DOHH2 (cell line): ENCODE data around the gene NUDT19.

ENCODE experiments used
- CTCF ChIP-seq: fragments of 200-600 bp; sonication (generic); IDR thresholded peaks from one replicate; pipeline ENCODE4 v1.5.1; 2014; ENCODE audit warnings: antibody characterized with exemption, mild to moderate bottlenecking, low read depth, low read length; ENCODE audit not compliant: poor library complexity, severe bottlenecking
- EZH2phosphoT487 ChIP-seq: fragments of 200-600 bp; sonication (generic); IDR thresholded peaks from 2 replicates; pipeline ENCODE4 v1.6.1; 2017; ENCODE audit warnings: borderline replicate concordance, mild to moderate bottlenecking, antibody characterized with exemption, low read length, moderate library complexity, mixed read lengths

- TF ChIP-seq CTCF, result no peak
- no peak for TF ChIP-seq EZH2phosphoT487
Measured at GRCh38 chr19:32672841-32673240, 18.8 kb upstream of the NUDT19 start.
